ENCODE results near the gene FAM83E. TPM values are rescaled to one million over a fixed set of nuclear protein-coding genes. Genes with fewer than 3 reads are reported as not detected.

Gene FAM83E
- 1 to 10 TPM; 2.8 to 8.8 TPM for total RNA-seq

DNA sequence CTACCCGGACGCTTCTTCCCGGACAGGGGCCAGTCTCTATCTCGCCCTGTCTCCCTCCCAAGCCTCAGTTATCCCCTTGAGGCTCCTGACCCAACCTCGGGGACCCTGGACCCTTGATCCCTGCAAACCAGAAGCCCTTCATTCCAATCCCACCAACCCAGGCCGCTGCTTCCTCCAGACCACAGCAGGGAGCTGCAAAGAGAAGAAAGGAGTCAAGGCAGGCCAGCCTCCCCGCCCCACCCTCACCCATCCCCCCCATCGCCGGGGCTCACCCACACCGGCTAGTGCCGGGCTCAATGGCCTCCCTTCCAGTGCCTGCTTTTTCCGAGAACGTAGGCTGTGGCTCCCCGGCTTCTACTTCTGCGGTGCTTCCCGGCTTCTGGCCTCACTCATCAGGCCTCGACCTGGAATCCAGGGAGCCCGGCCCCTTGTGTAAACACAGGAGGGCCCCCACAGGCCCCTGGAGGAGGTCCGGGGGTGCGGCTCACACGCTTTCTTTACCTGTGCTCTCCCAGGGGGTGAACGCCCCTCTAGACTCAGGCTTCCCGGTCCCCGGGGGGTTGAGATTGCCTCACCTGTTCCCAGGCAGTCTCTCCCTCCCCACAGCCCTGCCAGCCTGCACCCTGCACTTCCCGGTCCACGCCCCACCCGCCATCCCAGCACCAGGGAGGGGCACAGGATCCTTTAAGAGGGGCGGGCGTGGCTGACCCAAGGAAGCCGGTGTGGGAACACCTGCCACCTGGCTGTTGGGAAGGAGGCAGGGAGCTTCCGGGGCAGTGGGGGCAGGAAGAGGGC lies at the start of gene FAM83E:
Gene FAM83E (minus strand): TSS at position 641 of the 795 bp plus-strand sequence. CDS start 1,704 bp downstream, outside the sequence.
- Histone ChIP-seq H3K4me1 (replicated peaks) (peaks cover 26% of the 10 kb centered on the region), H3K4me3 (no peak within 1 kb of the TSS), H3K27ac (peak within 1 kb of the TSS; percentile 61 to 88), H3K36me3 (peaks cover 16 to 21% of the 10 kb centered on the region in 2 donors), H3K27me3 (replicated peaks; ENCODE audit: insufficient read depth) (no peaks in the 10 kb centered on the region), H3K9me3 (no peaks in the 10 kb centered on the region)
- WGBS: 41% methylated on average over 30 of the region's 31 CpGs
- TF ChIP-seq POLR2A (IDR thresholded peaks at IDR 0.05) (peak; percentile 31), POLR2AphosphoS5 (IDR thresholded peaks at IDR 0.05) (peak; percentile 24)
- TF ChIP-seq, protein P1, sequence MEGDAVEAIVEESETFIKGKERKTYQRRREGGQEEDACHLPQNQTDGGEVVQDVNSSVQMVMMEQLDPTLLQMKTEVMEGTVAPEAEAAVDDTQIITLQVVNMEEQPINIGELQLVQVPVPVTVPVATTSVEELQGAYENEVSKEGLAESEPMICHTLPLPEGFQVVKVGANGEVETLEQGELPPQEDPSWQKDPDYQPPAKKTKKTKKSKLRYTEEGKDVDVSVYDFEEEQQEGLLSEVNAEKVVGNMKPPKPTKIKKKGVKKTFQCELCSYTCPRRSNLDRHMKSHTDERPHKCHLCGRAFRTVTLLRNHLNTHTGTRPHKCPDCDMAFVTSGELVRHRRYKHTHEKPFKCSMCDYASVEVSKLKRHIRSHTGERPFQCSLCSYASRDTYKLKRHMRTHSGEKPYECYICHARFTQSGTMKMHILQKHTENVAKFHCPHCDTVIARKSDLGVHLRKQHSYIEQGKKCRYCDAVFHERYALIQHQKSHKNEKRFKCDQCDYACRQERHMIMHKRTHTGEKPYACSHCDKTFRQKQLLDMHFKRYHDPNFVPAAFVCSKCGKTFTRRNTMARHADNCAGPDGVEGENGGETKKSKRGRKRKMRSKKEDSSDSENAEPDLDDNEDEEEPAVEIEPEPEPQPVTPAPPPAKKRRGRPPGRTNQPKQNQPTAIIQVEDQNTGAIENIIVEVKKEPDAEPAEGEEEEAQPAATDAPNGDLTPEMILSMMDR (IDR thresholded peaks at IDR 0.05): peak in 2 of 4 experiments; percentile 13 to 39
- intact Hi-C loops (cut with DNase I): no loop called here
- DNase-seq (ENCODE audit: low spot score): peak; percentile 61

DNA sequence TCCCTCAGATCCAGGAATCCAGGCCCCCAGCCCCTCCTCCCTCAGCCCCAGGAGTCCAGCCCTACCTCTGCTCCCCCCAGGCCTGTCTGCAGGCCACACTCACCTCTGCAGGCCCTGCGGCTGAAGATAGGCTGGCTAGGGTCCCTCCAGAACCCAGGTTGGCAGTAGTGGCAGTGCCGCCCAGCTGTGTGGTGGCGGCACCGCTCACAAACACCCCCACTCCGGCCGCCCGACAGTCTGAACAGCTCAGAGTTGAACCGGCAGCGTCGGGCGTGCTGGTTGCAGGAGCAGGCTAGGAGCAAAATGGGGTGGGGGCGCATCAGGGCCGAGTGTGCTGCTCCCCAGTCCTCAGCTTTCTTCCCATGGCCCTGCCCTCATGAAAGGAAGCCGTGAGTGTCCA lies 49.6 kb upstream of the FAM83E start:
- intact Hi-C loops (cut with DNase I): no loop called here
- 82% methylated on average over 14 of the region's 14 CpGs for WGBS
- Histone ChIP-seq H3K4me1 (replicated peaks) (no peaks in the 10 kb centered on the region), H3K27ac (no peak overlapping the region), H3K36me3 (no peaks in the 10 kb centered on the region), H3K9me3 (no peaks in the 10 kb centered on the region), H3K27me3 (replicated peaks; ENCODE audit: insufficient read depth) (no peaks in the 10 kb centered on the region), H3K4me3 (no peak overlapping the region)
- TF ChIP-seq, protein P1 (IDR thresholded peaks at IDR 0.05): no peak
- TF ChIP-seq POLR2AphosphoS5 (IDR thresholded peaks at IDR 0.05) (no peak), POLR2A (IDR thresholded peaks at IDR 0.05) (no peak)
- no peak for DNase-seq (ENCODE audit: low spot score)

DNA sequence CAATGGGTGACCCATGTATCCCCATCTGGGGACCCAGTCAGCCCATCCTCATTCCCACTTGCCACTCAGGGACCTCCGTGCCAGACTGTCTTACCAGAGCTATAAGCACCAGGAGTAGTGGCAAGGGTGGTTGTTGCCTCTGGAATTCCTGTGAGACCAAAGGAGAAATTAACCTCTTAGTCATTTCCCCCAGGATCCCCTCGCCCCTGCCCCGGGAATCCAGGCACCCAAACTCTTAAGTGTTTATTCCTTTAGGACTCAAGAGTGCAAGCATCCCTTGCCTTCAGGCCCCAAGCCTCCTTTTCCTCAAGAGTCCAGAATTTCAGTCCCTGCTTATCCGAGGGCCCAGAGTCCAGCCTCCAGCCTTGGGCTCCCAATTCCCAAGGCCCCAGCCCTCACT lies 48.8 kb upstream of the FAM83E start:
- 98% methylated on average over 4 of the region's 4 CpGs for WGBS
- H3K36me3 ChIP-seq: no peaks in the 10 kb centered on the region
- no peak for DNase-seq (ENCODE audit: low spot score)
- H3K9me3 ChIP-seq: no peaks in the 10 kb centered on the region
- H3K4me3 ChIP-seq: no peak overlapping the region
- no peaks in the 10 kb centered on the region for H3K4me1 ChIP-seq (replicated peaks)
- TF ChIP-seq POLR2AphosphoS5 (IDR thresholded peaks at IDR 0.05) (no peak), POLR2A (IDR thresholded peaks at IDR 0.05) (no peak)
- TF ChIP-seq, protein P1 (IDR thresholded peaks at IDR 0.05): no peak
- intact Hi-C loops (cut with DNase I): no loop called here
- H3K27me3 ChIP-seq (replicated peaks; ENCODE audit: insufficient read depth): no peaks in the 10 kb centered on the region
- H3K27ac ChIP-seq: no peak overlapping the region

DNA sequence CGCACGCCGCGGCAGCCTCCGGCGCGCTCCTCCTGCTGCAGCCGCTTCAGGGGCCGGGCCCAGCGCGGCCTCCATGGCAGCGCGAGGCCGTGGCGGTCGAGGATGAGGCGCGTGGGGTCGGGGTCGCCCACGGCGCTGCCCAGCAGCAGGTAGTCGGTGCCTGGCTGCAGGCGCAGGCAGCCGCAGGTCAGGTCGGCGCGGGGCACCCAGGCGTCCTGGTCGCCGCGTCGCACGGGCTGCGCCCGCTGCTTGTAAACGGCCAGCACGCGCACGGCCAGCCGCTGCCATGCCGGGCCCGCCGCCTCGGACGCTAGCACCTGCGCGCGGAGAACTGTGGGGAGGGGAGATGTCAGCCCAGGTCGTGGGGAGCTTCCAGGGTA lies 46.8 kb upstream of the FAM83E start:
- WGBS: 96% methylated on average over 30 of the region's 50 CpGs
- no peaks in the 10 kb centered on the region for H3K9me3 ChIP-seq
- DNase-seq (ENCODE audit: low spot score): no peak
- no peaks in the 10 kb centered on the region for H3K36me3 ChIP-seq
- H3K27ac ChIP-seq: no peak overlapping the region
- intact Hi-C loops (cut with DNase I): no loop called here
- no peak overlapping the region for H3K4me3 ChIP-seq
- H3K4me1 ChIP-seq (replicated peaks): no peaks in the 10 kb centered on the region
- no peaks in the 10 kb centered on the region for H3K27me3 ChIP-seq (replicated peaks; ENCODE audit: insufficient read depth)
- TF ChIP-seq POLR2AphosphoS5 (IDR thresholded peaks at IDR 0.05) (no peak), POLR2A (IDR thresholded peaks at IDR 0.05) (no peak)
- TF ChIP-seq, protein P1 (IDR thresholded peaks at IDR 0.05): no peak

Data from prostate gland (tissue), 2 donors.